Measurements from ENCODE around the gene IL17RA.

The IL17RA gene

DNA sequence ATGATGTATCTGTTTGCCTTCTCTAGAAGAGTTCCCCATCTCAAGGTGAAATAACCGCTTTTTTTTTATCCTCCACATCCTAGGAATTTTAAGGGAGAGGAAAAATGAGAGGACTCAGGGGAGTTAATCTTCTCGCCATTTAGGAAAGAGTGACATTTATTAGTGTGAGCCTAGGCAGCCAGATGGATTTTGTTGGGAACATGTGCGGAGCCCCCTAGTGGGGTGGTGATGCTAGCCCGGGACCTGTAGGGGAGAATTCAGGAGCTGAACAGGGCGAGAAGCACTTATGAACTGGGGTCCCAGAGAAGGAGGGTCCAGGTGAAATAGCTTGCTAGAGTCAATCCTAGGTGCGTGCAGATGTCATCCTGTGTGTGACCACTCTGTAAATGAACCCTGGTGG, 10.7 kb downstream of the IL17RA start:
- Histone ChIP-seq H3K4me3 (ENCODE audit: low read depth, low read length) (no peak overlapping the region), H3K27ac (no peak overlapping the region), H3K36me3 (replicated peaks) (peaks cover 6% of the 10 kb centered on the region), H3K27me3 (replicated peaks) (no peaks in the 10 kb centered on the region)
- DNase-seq = no peak
- TF ChIP-seq, protein P1, sequence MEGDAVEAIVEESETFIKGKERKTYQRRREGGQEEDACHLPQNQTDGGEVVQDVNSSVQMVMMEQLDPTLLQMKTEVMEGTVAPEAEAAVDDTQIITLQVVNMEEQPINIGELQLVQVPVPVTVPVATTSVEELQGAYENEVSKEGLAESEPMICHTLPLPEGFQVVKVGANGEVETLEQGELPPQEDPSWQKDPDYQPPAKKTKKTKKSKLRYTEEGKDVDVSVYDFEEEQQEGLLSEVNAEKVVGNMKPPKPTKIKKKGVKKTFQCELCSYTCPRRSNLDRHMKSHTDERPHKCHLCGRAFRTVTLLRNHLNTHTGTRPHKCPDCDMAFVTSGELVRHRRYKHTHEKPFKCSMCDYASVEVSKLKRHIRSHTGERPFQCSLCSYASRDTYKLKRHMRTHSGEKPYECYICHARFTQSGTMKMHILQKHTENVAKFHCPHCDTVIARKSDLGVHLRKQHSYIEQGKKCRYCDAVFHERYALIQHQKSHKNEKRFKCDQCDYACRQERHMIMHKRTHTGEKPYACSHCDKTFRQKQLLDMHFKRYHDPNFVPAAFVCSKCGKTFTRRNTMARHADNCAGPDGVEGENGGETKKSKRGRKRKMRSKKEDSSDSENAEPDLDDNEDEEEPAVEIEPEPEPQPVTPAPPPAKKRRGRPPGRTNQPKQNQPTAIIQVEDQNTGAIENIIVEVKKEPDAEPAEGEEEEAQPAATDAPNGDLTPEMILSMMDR (IDR thresholded peaks at IDR 0.05; ENCODE audit: low read depth, low read length, missing control alignments) = peak; percentile 71
- in situ Hi-C loops (cut with HindIII; ENCODE audit: low pct_ligation_motif_present, low sequenced_read_pairs) = no loop called here

DNA sequence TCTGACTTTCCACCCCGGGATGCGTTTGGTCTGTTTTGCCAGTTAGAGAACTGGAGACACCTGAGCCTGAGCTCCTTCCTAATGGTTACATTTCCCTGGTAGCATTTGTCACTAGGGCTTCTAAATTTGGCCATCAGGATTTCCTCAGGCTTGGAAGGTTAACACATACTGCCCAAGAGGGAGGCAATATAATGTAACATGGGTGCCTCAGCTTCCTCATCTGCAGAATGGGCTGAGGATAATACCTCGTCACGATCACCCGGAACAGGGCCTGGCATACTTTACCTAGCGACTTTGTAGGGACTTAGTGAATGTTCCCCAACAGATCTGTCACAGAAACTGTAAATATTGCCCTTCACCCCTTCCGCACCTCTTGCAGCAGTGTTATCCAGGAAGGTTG, 11.3 kb downstream of the IL17RA start:
- peaks cover 11% of the 10 kb centered on the region for H3K36me3 ChIP-seq (replicated peaks)
- DNase-seq = no peak
- in situ Hi-C loops (cut with HindIII; ENCODE audit: low pct_ligation_motif_present, low sequenced_read_pairs) = no loop called here
- TF ChIP-seq, protein P1 (IDR thresholded peaks at IDR 0.05; ENCODE audit: low read depth, low read length, missing control alignments) = no peak
- H3K27ac ChIP-seq = no peak overlapping the region
- H3K4me3 ChIP-seq (ENCODE audit: low read depth, low read length) = no peak overlapping the region
- H3K27me3 ChIP-seq (replicated peaks) = no peaks in the 10 kb centered on the region

DNA sequence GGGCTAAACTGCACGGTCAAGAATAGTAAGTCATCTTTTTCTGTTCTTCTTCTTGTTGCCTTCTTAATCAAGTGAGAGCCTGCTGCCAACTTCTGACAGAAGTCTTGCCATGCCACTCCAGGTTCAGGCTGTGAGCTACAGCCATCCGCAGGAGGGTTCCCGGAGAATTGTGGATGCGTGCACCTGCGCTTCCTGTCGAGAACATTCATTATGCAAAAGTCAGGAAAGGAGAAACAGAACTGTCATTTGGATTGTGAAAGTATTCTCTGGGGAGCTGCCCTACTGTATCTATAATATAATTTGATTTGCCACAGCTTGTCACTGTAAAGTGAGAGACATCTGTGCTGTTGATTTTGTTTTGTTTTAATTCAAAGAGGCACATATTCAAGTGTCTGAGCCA, 12.3 kb downstream of the IL17RA start:
- no peak overlapping the region for H3K4me3 ChIP-seq (ENCODE audit: low read depth, low read length)
- H3K36me3 ChIP-seq (replicated peaks) = peaks cover 20% of the 10 kb centered on the region
- no peak for DNase-seq
- TF ChIP-seq, protein P1 (IDR thresholded peaks at IDR 0.05; ENCODE audit: low read depth, low read length, missing control alignments) = no peak
- in situ Hi-C loops (cut with HindIII; ENCODE audit: low pct_ligation_motif_present, low sequenced_read_pairs) = no loop called here
- no peak overlapping the region for H3K27ac ChIP-seq
- H3K27me3 ChIP-seq (replicated peaks) = no peaks in the 10 kb centered on the region

DNA sequence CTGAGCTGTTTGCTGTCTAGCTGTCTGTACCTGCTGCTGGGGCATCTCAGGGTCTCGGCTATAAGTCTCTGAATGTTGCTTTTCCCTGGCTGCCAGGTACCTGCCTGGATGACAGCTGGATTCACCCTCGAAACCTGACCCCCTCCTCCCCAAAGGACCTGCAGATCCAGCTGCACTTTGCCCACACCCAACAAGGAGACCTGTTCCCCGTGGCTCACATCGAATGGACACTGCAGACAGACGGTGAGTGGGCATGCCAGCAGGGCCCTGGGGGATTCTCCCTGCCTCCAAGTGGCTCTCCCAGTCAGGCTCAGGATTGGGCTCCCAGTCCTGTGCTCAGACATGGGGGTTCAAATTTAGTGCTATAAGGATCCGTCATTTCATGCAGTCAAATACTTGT, 12.9 kb downstream of the IL17RA start:
- H3K27me3 ChIP-seq (replicated peaks) = no peaks in the 10 kb centered on the region
- TF ChIP-seq, protein P1 (IDR thresholded peaks at IDR 0.05; ENCODE audit: low read depth, low read length, missing control alignments) = no peak
- peaks cover 25% of the 10 kb centered on the region for H3K36me3 ChIP-seq (replicated peaks)
- no peak overlapping the region for H3K4me3 ChIP-seq (ENCODE audit: low read depth, low read length)
- no peak overlapping the region for H3K27ac ChIP-seq
- in situ Hi-C loops (cut with HindIII; ENCODE audit: low pct_ligation_motif_present, low sequenced_read_pairs) = no loop called here
- no peak for DNase-seq

DNA sequence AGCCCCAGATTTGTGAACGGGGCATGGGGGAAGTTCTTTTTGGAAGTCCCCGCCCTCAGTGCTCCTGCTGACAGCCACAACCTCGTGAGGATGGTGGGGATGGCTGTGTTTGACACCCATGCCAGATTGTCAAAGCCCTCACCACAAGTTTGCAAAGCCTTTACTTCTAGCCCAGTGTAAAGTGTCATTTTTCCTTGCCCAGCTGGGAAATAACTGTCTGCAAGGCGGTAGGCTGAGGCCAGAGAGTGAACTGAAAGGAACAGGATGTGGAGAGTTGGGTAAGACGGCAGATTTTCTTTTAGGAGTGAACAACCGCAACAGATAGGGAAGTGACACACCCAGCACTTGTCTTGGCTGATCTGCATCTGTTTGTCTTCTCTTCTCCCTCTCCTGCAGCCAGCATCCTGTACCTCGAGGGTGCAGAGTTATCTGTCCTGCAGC, 13.6 kb downstream of the IL17RA start:
- Histone ChIP-seq H3K36me3 (replicated peaks) (peaks cover 25% of the 10 kb centered on the region), H3K27me3 (replicated peaks) (no peaks in the 10 kb centered on the region), H3K4me3 (ENCODE audit: low read depth, low read length) (no peak overlapping the region), H3K27ac (no peak overlapping the region)
- in situ Hi-C loops (cut with HindIII; ENCODE audit: low pct_ligation_motif_present, low sequenced_read_pairs) = no loop called here
- DNase-seq = no peak
- TF ChIP-seq, protein P1 (IDR thresholded peaks at IDR 0.05; ENCODE audit: low read depth, low read length, missing control alignments) = no peak

DNA sequence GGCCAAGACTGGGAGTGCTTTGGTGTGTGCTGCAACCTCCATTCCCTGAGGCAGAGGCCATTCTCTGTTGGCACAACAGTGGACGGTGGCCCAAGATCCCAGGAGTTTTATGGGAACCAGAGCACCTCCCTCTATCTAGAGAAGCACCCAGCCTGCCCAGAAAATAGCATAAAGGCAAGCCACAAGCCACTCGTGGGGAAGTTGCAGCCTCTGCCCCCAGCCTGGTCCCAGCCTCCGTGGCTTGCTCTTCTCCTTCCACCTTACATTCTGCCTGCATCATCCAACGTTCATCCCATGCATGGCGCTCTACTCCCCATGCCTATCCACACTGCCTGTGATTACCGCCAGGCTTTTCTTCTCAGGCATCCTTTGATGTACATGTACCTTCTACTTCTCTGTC, 15.8 kb downstream of the IL17RA start:
- no peak overlapping the region for H3K27ac ChIP-seq

More for the DNA sequence above, 15.8 kb downstream of the IL17RA start:
- in situ Hi-C loops (cut with HindIII; ENCODE audit: low pct_ligation_motif_present, low sequenced_read_pairs) = no loop called here
- Histone ChIP-seq H3K27me3 (replicated peaks) (no peaks in the 10 kb centered on the region), H3K4me3 (ENCODE audit: low read depth, low read length) (no peak overlapping the region), H3K36me3 (replicated peaks) (peaks cover 31% of the 10 kb centered on the region)
- no peak for DNase-seq
- TF ChIP-seq, protein P1 (IDR thresholded peaks at IDR 0.05; ENCODE audit: low read depth, low read length, missing control alignments) = no peak
